GM12878 (cell line): Measurements from ENCODE around the gene FITM1. TPM values are rescaled to one million over a fixed set of nuclear protein-coding genes. Genes with fewer than 3 reads are reported as not detected.

Experiments
- ATAC-seq: fragments of 200-7000 bp; cut with Tn5 transposase; 3 replicates; pipeline ENCODE4 v1.9.1; 2020; ENCODE audit warnings: mild to moderate bottlenecking, moderate library complexity
- BruUV-seq: library from RNA; stranded (reverse); fragments of 400-500 nt; replicated peaks from 2 replicates; lab custom pipeline; 2021; lab: Mats Ljungman, UMichigan
- CTCF ChIA-PET: fragments of 300-600 bp; sonication (Branson Sonifier 250); formaldehyde crosslinking; extraction: SDS; loops from one replicate; lab custom pipeline; 2021; ENCODE audit warnings: inconsistent platforms; lab: Yijun Ruan, JAX
- POLR2A ChIA-PET: fragments of 350-600 bp; formaldehyde crosslinking; extraction: SDS; loops from one replicate; lab custom pipeline; 2021; ENCODE audit warnings: inconsistent platforms; lab: Charles Lee
- RAD21 ChIA-PET: fragments of 300-600 bp; sonication (Branson Sonifier 250); formaldehyde crosslinking; loops from one replicate; lab custom pipeline; 2023; ENCODE audit warnings: antibody characterized with exemption; ENCODE audit not compliant: unreplicated experiment; lab: Charles Lee
- SMC1A ChIA-PET: fragments of 300-600 bp; sonication (Branson Sonifier 250); formaldehyde crosslinking; loops from one replicate; lab custom pipeline; 2023; ENCODE audit not compliant: unreplicated experiment, uncharacterized antibody; lab: Charles Lee
- DNase-seq: peaks from one replicate; pipeline ENCODE4 v3.0.0-alpha.2; 2011; ENCODE audit warnings: low read depth, low spot score
- FAIRE-seq: peaks from 3 replicates; lab custom pipeline; 2011; peaks lifted over from hg19 to GRCh38; lab: Jason Lieb, UNC
- H2AFZ ChIP-seq: 2 replicates; pipeline ENCODE4 v1.6.0; 2011; ENCODE audit warnings: low read depth, low read length, control low read depth; ENCODE audit not compliant: control insufficient read depth
- H3K27ac ChIP-seq: 2 replicates; pipeline ENCODE4 v1.5.1; 2011; ENCODE audit warnings: control low read depth; ENCODE audit not compliant: control insufficient read depth, insufficient read depth
- H3K27me3 ChIP-seq, 2 experiments: replicated peaks in 1 of 2; 2 replicates each; pipeline versions ENCODE4 v1.6.0 to v1.6.1; 2011; ENCODE audit warnings: low read length in 1 of 2; ENCODE audit not compliant: control insufficient read depth in 2 of 2, insufficient read depth in 2 of 2
- H3K36me3 ChIP-seq, 2 experiments: 2 replicates each; pipeline ENCODE4 v1.5.1; 2011; ENCODE audit warnings: low read length in 1 of 2; ENCODE audit not compliant: control insufficient read depth in 2 of 2, insufficient read depth in 2 of 2
- H3K4me1 ChIP-seq: 2 replicates; pipeline ENCODE4 v1.6.1; 2011; ENCODE audit warnings: mild to moderate bottlenecking, low read length, moderate library complexity, mixed read lengths; ENCODE audit not compliant: control insufficient read depth, insufficient read depth
- H3K4me2 ChIP-seq: 2 replicates; pipeline ENCODE4 v1.6.0; 2011; ENCODE audit warnings: control low read depth; ENCODE audit not compliant: control insufficient read depth, insufficient read depth
- H3K4me3 ChIP-seq: fragments of 200-600 bp; sonication (generic); 2 replicates; pipeline ENCODE4 v1.5.1; 2016
- H3K79me2 ChIP-seq: 2 replicates; pipeline ENCODE4 v1.6.0; 2011; ENCODE audit warnings: low read length; ENCODE audit not compliant: control insufficient read depth, insufficient read depth
- H3K9ac ChIP-seq: 2 replicates; pipeline ENCODE4 v1.8.0; 2011; ENCODE audit warnings: low read length, control low read depth, mixed read lengths; ENCODE audit not compliant: control insufficient read depth, insufficient read depth
- H3K9me3 ChIP-seq: replicated peaks from 3 replicates; pipeline ENCODE4 v1.5.1; 2011; ENCODE audit warnings: mild to moderate bottlenecking, low read length; ENCODE audit not compliant: control insufficient read depth, insufficient read depth
- H4K20me1 ChIP-seq: 2 replicates; pipeline ENCODE4 v1.6.0; 2011; ENCODE audit not compliant: control insufficient read depth, insufficient read depth
- ETV6 ChIP-seq, 2 experiments: fragments of 450-650 bp in 1 of 2; IDR thresholded peaks in 1 of 2; conservative IDR thresholded peaks in 1 of 2; 2 replicates each; pipeline ENCODE4 v1.6.1; 2014; ENCODE audit warnings: antibody characterized with exemption in 1 of 2, borderline replicate concordance in 1 of 2, low read depth in 1 of 2, mild to moderate bottlenecking in 1 of 2, moderate library complexity in 1 of 2
- HDAC2 ChIP-seq: fragments of 200-600 bp; sonication (generic); IDR thresholded peaks from 2 replicates; pipeline ENCODE4 v1.6.1; 2017
- NR2F1 ChIP-seq: fragments of 450-650 bp; conservative IDR thresholded peaks from 2 replicates; pipeline ENCODE4 v1.6.1; 2017; ENCODE audit warnings: mild to moderate bottlenecking
- POLR2A ChIP-seq: IDR thresholded peaks from 2 replicates; pipeline ENCODE4 v1.6.1; 2011; ENCODE audit warnings: low read depth, mild to moderate bottlenecking, low read length
- REST ChIP-seq: IDR thresholded peaks from 2 replicates; pipeline ENCODE4 v1.6.1; 2012; ENCODE audit warnings: mild to moderate bottlenecking, low read depth, low read length
- SREBF1 ChIP-seq: IDR thresholded peaks from 2 replicates; pipeline ENCODE4 v1.6.1; 2012; ENCODE audit warnings: mild to moderate bottlenecking, low read length
- WGBS: methylation state at CpG from one replicate; pipeline ENCODE4 v1.1.6; 2016; ENCODE audit warnings: low lambda C conversion rate; ENCODE audit not compliant: insufficient replicate concordance, insufficient coverage; ENCODE audit errors: missing lambda C conversion rate; 5-methylcytosine and 5-hydroxymethylcytosine counted together
- in situ Hi-C: fragments of 300-500 bp; cut with MboI; formaldehyde crosslinking; loops from 9 replicates; pipeline ENCODE4 v1.14.3; 2018; ENCODE audit warnings: mixed read lengths
- intact Hi-C: fragments of 100-400 bp; cut with micrococcal nuclease; formaldehyde crosslinking; loops from one replicate; pipeline ENCODE4 v1.14.2; 2022; ENCODE audit not compliant: unreplicated experiment
- polyA plus RNA-seq, 11 experiments: library from polyadenylated mRNA; depleted of rRNA in 4 of 11; unstranded in 6 of 11; stranded (reverse) in 5 of 11; fragments of >200 nt; fragmentation: Nextera tagmentation in 4 of 11; fragmentation: Illumina TruSeq in 1 of 11; extraction: Ambion mirVana in 4 of 11; extraction: Trizol in 1 of 11; gene quantifications; 1 replicate in 1 of 11; 2 replicates in 10 of 11; pipeline versions ENCODE4 v1.2.1 to v1.2.3, GENCODE V29; 2011 to 2016; ENCODE audit warnings: inconsistent platforms in 2 of 11, missing spikeins in 2 of 11, low read depth in 1 of 11
- total RNA-seq, 4 experiments: library from RNA; depleted of rRNA in 3 of 4; stranded (reverse); fragments of >200 nt in 3 of 4; fragmentation: Illumina TruSeq in 1 of 4; extraction: Trizol in 1 of 4; gene quantifications; 2 replicates each; pipeline versions ENCODE4 v1.2.1 to v1.2.3, GENCODE V29; 2013 to 2021
- TF ChIP-seq, protein P1 (sequence below): fragments of 450-650 bp; IDR thresholded peaks from 2 replicates; pipeline ENCODE4 v1.6.1; 2017; ENCODE audit warnings: mild to moderate bottlenecking, moderate library complexity
- TF ChIP-seq, protein P2 (sequence below): fragments of 450-650 bp; IDR thresholded peaks from 2 replicates; pipeline ENCODE4 v1.6.1; 2014; ENCODE audit warnings: mild to moderate bottlenecking
- TF ChIP-seq, protein P3 (sequence below): IDR thresholded peaks from 2 replicates; pipeline ENCODE4 v1.6.1; 2012; ENCODE audit warnings: improper control_type of control experiment, low read depth, low read length; ENCODE audit not compliant: insufficient replicate concordance

Gene FITM1
- total and polyA plus RNA-seq, 10 of the 15 experiments (the other 5 are each of a cell fraction or from before 2014, with no cell fraction given) = 0.11 to 1.9 (median 0.45) TPM; not detected in 2

- intact Hi-C loops (no loop called here), in situ Hi-C loops (loop anchor here (25.0 kb wide), 1 partner anchor 811 kb away; the partner anchor contains the start of genes BCL2L2, PABPN1 and PPP1R3E)
- Histone ChIP-seq H3K27me3 (no peaks in the 10 kb centered on the region), H2AFZ (no peak overlapping the region), H3K9ac (no peak overlapping the region; the same call in 1 of the 2 replicates), H3K36me3 (peaks cover 13 to 18% of the 10 kb centered on the region in 2 experiments), H3K4me2 (peak overlapping the region; percentile 46; the same call in 1 of the 2 replicates), H3K4me3 (no peak overlapping the region), H3K27ac (peak overlapping the region; percentile 78), H3K4me1 (peaks cover 24% of the 10 kb centered on the region), H3K9me3 (no peaks in the 10 kb centered on the region), H3K79me2 (no peaks in the 10 kb centered on the region), H4K20me1 (no peaks in the 10 kb centered on the region)
- no peak for ATAC-seq
- no TSS peak for BruUV-seq
- ChIA-PET CTCF (interaction anchor here (0.7 kb wide), 1 partner anchor 8 kb away, joined by 5 read pairs; the partner anchor contains the start of genes DCAF11 and NRL), SMC1A (interaction anchor here (1.2 to 6.1 kb wide), 5 partner anchors 7 to 39 kb away, joined by 4 to 47 read pairs (median 7); partner anchors contain the start of genes DCAF11, IRF9 and NRL), RAD21 (interaction anchor here (1.3 to 1.7 kb wide), 2 partner anchors 13 to 15 kb away, joined by 3 to 9 read pairs; partner anchors contain the start of gene PSME1), POLR2A (interaction anchor here (2.5 to 17.1 kb wide), 3 partner anchors 7 to 23 kb away, joined by 12 to 276 read pairs (median 52); partner anchors contain the start of genes DCAF11, EMC9, FITM1 and NRL)
- 98% methylated on average over 8 of the region's 8 CpGs for WGBS
- no peak for DNase-seq
- no peak for FAIRE-seq
- TF ChIP-seq, protein P1, sequence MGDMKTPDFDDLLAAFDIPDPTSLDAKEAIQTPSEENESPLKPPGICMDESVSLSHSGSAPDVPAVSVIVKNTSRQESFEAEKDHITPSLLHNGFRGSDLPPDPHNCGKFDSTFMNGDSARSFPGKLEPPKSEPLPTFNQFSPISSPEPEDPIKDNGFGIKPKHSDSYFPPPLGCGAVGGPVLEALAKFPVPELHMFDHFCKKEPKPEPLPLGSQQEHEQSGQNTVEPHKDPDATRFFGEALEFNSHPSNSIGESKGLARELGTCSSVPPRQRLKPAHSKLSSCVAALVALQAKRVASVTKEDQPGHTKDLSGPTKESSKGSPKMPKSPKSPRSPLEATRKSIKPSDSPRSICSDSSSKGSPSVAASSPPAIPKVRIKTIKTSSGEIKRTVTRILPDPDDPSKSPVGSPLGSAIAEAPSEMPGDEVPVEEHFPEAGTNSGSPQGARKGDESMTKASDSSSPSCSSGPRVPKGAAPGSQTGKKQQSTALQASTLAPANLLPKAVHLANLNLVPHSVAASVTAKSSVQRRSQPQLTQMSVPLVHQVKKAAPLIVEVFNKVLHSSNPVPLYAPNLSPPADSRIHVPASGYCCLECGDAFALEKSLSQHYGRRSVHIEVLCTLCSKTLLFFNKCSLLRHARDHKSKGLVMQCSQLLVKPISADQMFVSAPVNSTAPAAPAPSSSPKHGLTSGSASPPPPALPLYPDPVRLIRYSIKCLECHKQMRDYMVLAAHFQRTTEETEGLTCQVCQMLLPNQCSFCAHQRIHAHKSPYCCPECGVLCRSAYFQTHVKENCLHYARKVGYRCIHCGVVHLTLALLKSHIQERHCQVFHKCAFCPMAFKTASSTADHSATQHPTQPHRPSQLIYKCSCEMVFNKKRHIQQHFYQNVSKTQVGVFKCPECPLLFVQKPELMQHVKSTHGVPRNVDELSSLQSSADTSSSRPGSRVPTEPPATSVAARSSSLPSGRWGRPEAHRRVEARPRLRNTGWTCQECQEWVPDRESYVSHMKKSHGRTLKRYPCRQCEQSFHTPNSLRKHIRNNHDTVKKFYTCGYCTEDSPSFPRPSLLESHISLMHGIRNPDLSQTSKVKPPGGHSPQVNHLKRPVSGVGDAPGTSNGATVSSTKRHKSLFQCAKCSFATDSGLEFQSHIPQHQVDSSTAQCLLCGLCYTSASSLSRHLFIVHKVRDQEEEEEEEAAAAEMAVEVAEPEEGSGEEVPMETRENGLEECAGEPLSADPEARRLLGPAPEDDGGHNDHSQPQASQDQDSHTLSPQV = no peak
- no peak for TF ChIP-seq HDAC2
- TF ChIP-seq ETV6 (conservative IDR thresholded peaks at IDR 0.05 in 1 of 2, IDR thresholded peaks at IDR 0.05 in 1 of 2; ENCODE audit: borderline replicate concordance in 1 of 2, low read depth in 1 of 2) = no peak
- TF ChIP-seq POLR2A = no peak
- no peak for TF ChIP-seq SREBF1
- TF ChIP-seq, protein P2, sequence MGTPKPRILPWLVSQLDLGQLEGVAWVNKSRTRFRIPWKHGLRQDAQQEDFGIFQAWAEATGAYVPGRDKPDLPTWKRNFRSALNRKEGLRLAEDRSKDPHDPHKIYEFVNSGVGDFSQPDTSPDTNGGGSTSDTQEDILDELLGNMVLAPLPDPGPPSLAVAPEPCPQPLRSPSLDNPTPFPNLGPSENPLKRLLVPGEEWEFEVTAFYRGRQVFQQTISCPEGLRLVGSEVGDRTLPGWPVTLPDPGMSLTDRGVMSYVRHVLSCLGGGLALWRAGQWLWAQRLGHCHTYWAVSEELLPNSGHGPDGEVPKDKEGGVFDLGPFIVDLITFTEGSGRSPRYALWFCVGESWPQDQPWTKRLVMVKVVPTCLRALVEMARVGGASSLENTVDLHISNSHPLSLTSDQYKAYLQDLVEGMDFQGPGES = no peak
- TF ChIP-seq, protein P3, sequence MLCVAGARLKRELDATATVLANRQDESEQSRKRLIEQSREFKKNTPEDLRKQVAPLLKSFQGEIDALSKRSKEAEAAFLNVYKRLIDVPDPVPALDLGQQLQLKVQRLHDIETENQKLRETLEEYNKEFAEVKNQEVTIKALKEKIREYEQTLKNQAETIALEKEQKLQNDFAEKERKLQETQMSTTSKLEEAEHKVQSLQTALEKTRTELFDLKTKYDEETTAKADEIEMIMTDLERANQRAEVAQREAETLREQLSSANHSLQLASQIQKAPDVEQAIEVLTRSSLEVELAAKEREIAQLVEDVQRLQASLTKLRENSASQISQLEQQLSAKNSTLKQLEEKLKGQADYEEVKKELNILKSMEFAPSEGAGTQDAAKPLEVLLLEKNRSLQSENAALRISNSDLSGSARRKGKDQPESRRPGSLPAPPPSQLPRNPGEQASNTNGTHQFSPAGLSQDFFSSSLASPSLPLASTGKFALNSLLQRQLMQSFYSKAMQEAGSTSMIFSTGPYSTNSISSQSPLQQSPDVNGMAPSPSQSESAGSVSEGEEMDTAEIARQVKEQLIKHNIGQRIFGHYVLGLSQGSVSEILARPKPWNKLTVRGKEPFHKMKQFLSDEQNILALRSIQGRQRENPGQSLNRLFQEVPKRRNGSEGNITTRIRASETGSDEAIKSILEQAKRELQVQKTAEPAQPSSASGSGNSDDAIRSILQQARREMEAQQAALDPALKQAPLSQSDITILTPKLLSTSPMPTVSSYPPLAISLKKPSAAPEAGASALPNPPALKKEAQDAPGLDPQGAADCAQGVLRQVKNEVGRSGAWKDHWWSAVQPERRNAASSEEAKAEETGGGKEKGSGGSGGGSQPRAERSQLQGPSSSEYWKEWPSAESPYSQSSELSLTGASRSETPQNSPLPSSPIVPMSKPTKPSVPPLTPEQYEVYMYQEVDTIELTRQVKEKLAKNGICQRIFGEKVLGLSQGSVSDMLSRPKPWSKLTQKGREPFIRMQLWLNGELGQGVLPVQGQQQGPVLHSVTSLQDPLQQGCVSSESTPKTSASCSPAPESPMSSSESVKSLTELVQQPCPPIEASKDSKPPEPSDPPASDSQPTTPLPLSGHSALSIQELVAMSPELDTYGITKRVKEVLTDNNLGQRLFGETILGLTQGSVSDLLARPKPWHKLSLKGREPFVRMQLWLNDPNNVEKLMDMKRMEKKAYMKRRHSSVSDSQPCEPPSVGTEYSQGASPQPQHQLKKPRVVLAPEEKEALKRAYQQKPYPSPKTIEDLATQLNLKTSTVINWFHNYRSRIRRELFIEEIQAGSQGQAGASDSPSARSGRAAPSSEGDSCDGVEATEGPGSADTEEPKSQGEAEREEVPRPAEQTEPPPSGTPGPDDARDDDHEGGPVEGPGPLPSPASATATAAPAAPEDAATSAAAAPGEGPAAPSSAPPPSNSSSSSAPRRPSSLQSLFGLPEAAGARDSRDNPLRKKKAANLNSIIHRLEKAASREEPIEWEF = no peak
- TF ChIP-seq NR2F1 = no peak
- no peak for TF ChIP-seq REST
Observed at GRCh38 chr14:24122898-24123297, 7.6 kb upstream of the FITM1 start.
